GM06990 (cell line): ENCODE data around the gene AMACR.

ENCODE experiments used
- DNase-seq: peaks from one replicate; pipeline ENCODE4 v3.0.0-alpha.2; 2011; ENCODE audit not compliant: insufficient read length; ENCODE audit errors: extremely low read depth
- H3K27me3 ChIP-seq: replicated peaks from 2 replicates; pipeline ENCODE4 v1.6.0; 2011; ENCODE audit warnings: low read length; ENCODE audit not compliant: control insufficient read depth, insufficient read depth
- H3K36me3 ChIP-seq: 2 replicates; pipeline ENCODE4 v1.5.1; 2011; ENCODE audit warnings: low read length; ENCODE audit not compliant: control insufficient read depth, insufficient read depth
- H3K4me3 ChIP-seq: replicated peaks from 2 replicates; pipeline ENCODE4 v1.5.1; 2011; ENCODE audit warnings: low read depth, mild to moderate bottlenecking, control low read depth, low read length
- CTCF ChIP-seq: IDR thresholded peaks from 2 replicates; pipeline ENCODE4 v1.5.1; 2011; ENCODE audit warnings: low read length, control low read depth, mild to moderate bottlenecking, inconsistent platforms; ENCODE audit not compliant: insufficient read depth, poor library complexity, severe bottlenecking

AMACR gene

GRCh38 chr5:34005211-34005610, 2.6 kb downstream of the AMACR start:
- Histone ChIP-seq H3K27me3 (no peaks in the 10 kb centered on the region), H3K4me3 (no peak overlapping the region), H3K36me3 (peaks cover 3% of the 10 kb centered on the region)
- no peak for DNase-seq
- TF ChIP-seq CTCF, result no peak

- no peak for TF ChIP-seq CTCF
- no peak for DNase-seq
- H3K36me3 ChIP-seq, result peaks cover 3% of the 10 kb centered on the region
- no peaks in the 10 kb centered on the region for H3K27me3 ChIP-seq
- no peak overlapping the region for H3K4me3 ChIP-seq
These were observed 3.9 kb downstream of the AMACR start for GRCh38 chr5:34003941-34004340.

- no peak for DNase-seq
- H3K4me3 ChIP-seq, result no peak overlapping the region
- no peaks in the 10 kb centered on the region for H3K27me3 ChIP-seq
- no peak for TF ChIP-seq CTCF
- peaks cover 3% of the 10 kb centered on the region for H3K36me3 ChIP-seq
These were observed 5.1 kb downstream of the AMACR start for GRCh38 chr5:34002629-34003328.

- no peak for DNase-seq
- Histone ChIP-seq H3K4me3 (no peak overlapping the region), H3K36me3 (peaks cover 3% of the 10 kb centered on the region), H3K27me3 (no peaks in the 10 kb centered on the region)
- TF ChIP-seq CTCF, result no peak
These were observed 6.5 kb downstream of the AMACR start for GRCh38 chr5:34001241-34001841.

- no peak for TF ChIP-seq CTCF
- Histone ChIP-seq H3K27me3 (no peaks in the 10 kb centered on the region), H3K4me3 (no peak overlapping the region), H3K36me3 (peaks cover 3% of the 10 kb centered on the region)
- DNase-seq, result no peak
These were observed 7.9 kb downstream of the AMACR start for GRCh38 chr5:33999978-34000377.
